GM19372 (cell line): ENCODE results near the gene SECTM1.
"Not testable (repeated sequence)": the region's sequence is repeated elsewhere in the genome, so short reads cannot be mapped to it uniquely, and the experiment has no call there.

ENCODE experiments used
- ATAC-seq: cut with Tn5 transposase; IDR thresholded peaks from one replicate; pipeline ENCODE4 v1.9.1; 2021; ENCODE audit warnings: mild to moderate bottlenecking, low read depth, moderate library complexity; ENCODE audit not compliant: unreplicated experiment

Gene SECTM1

GRCh38 chr17:82349287-82349701 is 15.7 kb upstream of the SECTM1 start:
- no peak for ATAC-seq

GRCh38 chr17:82348866-82349265 is 15.3 kb upstream of the SECTM1 start:
- ATAC-seq = no peak

GRCh38 chr17:82348434-82348833 is 14.9 kb upstream of the SECTM1 start:
- ATAC-seq = no peak

GRCh38 chr17:82347994-82348393 is 14.4 kb upstream of the SECTM1 start:
- not testable (repeated sequence) for ATAC-seq

- no peak for ATAC-seq
Measured at GRCh38 chr17:82346342-82347300, 13.1 kb upstream of the SECTM1 start.

GRCh38 chr17:82345151-82345976 is 11.8 kb upstream of the SECTM1 start:
- no peak for ATAC-seq

GRCh38 chr17:82344175-82344907 is 10.8 kb upstream of the SECTM1 start:
- ATAC-seq = no peak

GRCh38 chr17:82343560-82343959 is 10.0 kb upstream of the SECTM1 start:
- no peak for ATAC-seq

- ATAC-seq = no peak
Measured at GRCh38 chr17:82342361-82343079, 9.0 kb upstream of the SECTM1 start.

- no peak for ATAC-seq
Measured at GRCh38 chr17:82339634-82340580, 6.3 kb upstream of the SECTM1 start.

GRCh38 chr17:82338858-82339633 is 5.5 kb upstream of the SECTM1 start:
- ATAC-seq = no peak

GRCh38 chr17:82334622-82335394 is 1.2 kb upstream of the SECTM1 start:
- no peak for ATAC-seq

- no peak for ATAC-seq
Measured at GRCh38 chr17:82334204-82334621, 647 bp upstream of the SECTM1 start.

- no peak for ATAC-seq
Measured at GRCh38 chr17:82332669-82333278, 792 bp downstream of the SECTM1 start.

GRCh38 chr17:82331345-82331939 is 2.1 kb downstream of the SECTM1 start:
- no peak for ATAC-seq
